Suprapubic skin (tissue), 4 donors: ENCODE data around the gene PLEK. TPM values are rescaled to one million over a fixed set of nuclear protein-coding genes. Genes with fewer than 3 reads are reported as not detected.

ENCODE experiments used
- DNase-seq, 2 donors: peaks; one replicate each; pipeline ENCODE4 v3.0.0-alpha.2; 2019; ENCODE audit warnings: low spot score in 2 of 2
- H3K27ac ChIP-seq: fragments of 200-600 bp; sonication (generic); one replicate; pipeline ENCODE4 v1.5.1; 2019
- H3K27me3 ChIP-seq: fragments of 200-600 bp; sonication (generic); one replicate; pipeline ENCODE4 v1.5.1; 2019
- H3K36me3 ChIP-seq: fragments of 200-600 bp; sonication (generic); one replicate; pipeline ENCODE4 v1.5.1; 2019
- H3K4me1 ChIP-seq: fragments of 200-600 bp; sonication (generic); one replicate; pipeline ENCODE4 v1.5.1; 2019
- H3K4me3 ChIP-seq: fragments of 200-600 bp; sonication (generic); one replicate; pipeline ENCODE4 v1.5.1; 2019; ENCODE audit warnings: mild to moderate bottlenecking
- H3K9me3 ChIP-seq: fragments of 200-600 bp; sonication (generic); one replicate; pipeline ENCODE4 v1.5.1; 2019
- CTCF ChIP-seq, 2 donors: fragments of 200-600 bp in 1 of 2; fragments of 450-650 bp in 1 of 2; sonication (generic) in 1 of 2; IDR thresholded peaks; one replicate each; pipeline ENCODE4 v1.5.1; 2016 to 2019; ENCODE audit warnings: antibody characterized with exemption in 2 of 2, mild to moderate bottlenecking in 1 of 2, moderate library complexity in 1 of 2
- EP300 ChIP-seq: sonication (generic); formaldehyde crosslinking; IDR thresholded peaks from one replicate; pipeline ENCODE4 v1.6.1; 2017; ENCODE audit warnings: antibody characterized with exemption
- POLR2A ChIP-seq, 2 donors: fragments of 450-650 bp; IDR thresholded peaks; one replicate each; pipeline ENCODE4 v1.6.1; 2017; ENCODE audit warnings: antibody characterized with exemption in 2 of 2, mild to moderate bottlenecking in 2 of 2, moderate library complexity in 2 of 2
- POLR2AphosphoS5 ChIP-seq, 3 donors: sonication (generic); formaldehyde crosslinking; IDR thresholded peaks; one replicate each; pipeline ENCODE4 v1.6.1; 2017; ENCODE audit warnings: antibody characterized with exemption in 3 of 3
- WGBS: methylation state at CpG from one replicate; pipeline ENCODE4 v1.1.5; 2018; 5-methylcytosine and 5-hydroxymethylcytosine counted together
- total RNA-seq, 4 donors: library from RNA; depleted of rRNA; stranded (reverse); fragments of >200 nt; gene quantifications; one replicate each; pipeline ENCODE4 v1.1.0, GENCODE V29; 2016

Gene PLEK
- total RNA-seq, 4 donors from 2014 or later = 1.1 to 2.6 (median 1.7) TPM

GRCh38 chr2:68333931-68334330 lies 31.2 kb upstream of the PLEK start:
- TF ChIP-seq POLR2A (IDR thresholded peaks at IDR 0.05) = no peak
- no peak for TF ChIP-seq EP300
- TF ChIP-seq CTCF (IDR thresholded peaks at IDR 0.05) = no peak
- TF ChIP-seq POLR2AphosphoS5 (IDR thresholded peaks at IDR 0.05) = no peak
- peaks cover 11% of the 10 kb centered on the region for H3K27me3 ChIP-seq
- no peaks in the 10 kb centered on the region for H3K36me3 ChIP-seq
- no peak for DNase-seq
- no peak overlapping the region for H3K27ac ChIP-seq
- H3K4me3 ChIP-seq = no peak overlapping the region
- H3K4me1 ChIP-seq = no peaks in the 10 kb centered on the region
- H3K9me3 ChIP-seq = no peaks in the 10 kb centered on the region
- WGBS = 76% methylated on average over 3 of the region's 3 CpGs

- H3K4me3 ChIP-seq = no peak overlapping the region
These were observed 28.9 kb upstream of the PLEK start for GRCh38 chr2:68336192-68336591.

GRCh38 chr2:68340226-68341061 lies 24.6 kb upstream of the PLEK start:
- 53% methylated on average over 5 of the region's 5 CpGs for WGBS
- H3K4me1 ChIP-seq = no peaks in the 10 kb centered on the region
- TF ChIP-seq POLR2AphosphoS5 (IDR thresholded peaks at IDR 0.05) = no peak
- no peak for TF ChIP-seq POLR2A (IDR thresholded peaks at IDR 0.05)
- TF ChIP-seq EP300 = no peak
- no peak for TF ChIP-seq CTCF (IDR thresholded peaks at IDR 0.05)
- H3K36me3 ChIP-seq = no peaks in the 10 kb centered on the region
- no peak for DNase-seq
- H3K4me3 ChIP-seq = no peak overlapping the region
- no peak overlapping the region for H3K27ac ChIP-seq
- H3K27me3 ChIP-seq = peaks cover 13% of the 10 kb centered on the region
- H3K9me3 ChIP-seq = no peaks in the 10 kb centered on the region

More at GRCh38 chr2:68336192-68336591, 28.9 kb upstream of the PLEK start:
- peaks cover 5% of the 10 kb centered on the region for H3K27me3 ChIP-seq
- TF ChIP-seq EP300 (no peak), POLR2A (IDR thresholded peaks at IDR 0.05) (no peak), CTCF (IDR thresholded peaks at IDR 0.05) (no peak), POLR2AphosphoS5 (IDR thresholded peaks at IDR 0.05) (no peak)
- H3K4me1 ChIP-seq = no peaks in the 10 kb centered on the region
- H3K27ac ChIP-seq = no peak overlapping the region
- no peaks in the 10 kb centered on the region for H3K36me3 ChIP-seq
- 46% methylated on average over 1 of the region's 1 CpG for WGBS
- H3K9me3 ChIP-seq = no peaks in the 10 kb centered on the region
- no peak for DNase-seq

GRCh38 chr2:68341062-68341329 lies 24.1 kb upstream of the PLEK start:
- 94% methylated on average over 3 of the region's 3 CpGs for WGBS
- DNase-seq = no peak
- Histone ChIP-seq H3K27me3 (peaks cover 17% of the 10 kb centered on the region), H3K4me3 (no peak overlapping the region), H3K4me1 (no peaks in the 10 kb centered on the region), H3K36me3 (no peaks in the 10 kb centered on the region), H3K27ac (no peak overlapping the region), H3K9me3 (no peaks in the 10 kb centered on the region)
- TF ChIP-seq POLR2A (IDR thresholded peaks at IDR 0.05) = no peak
- TF ChIP-seq EP300 = no peak
- TF ChIP-seq POLR2AphosphoS5 (IDR thresholded peaks at IDR 0.05) = no peak
- TF ChIP-seq CTCF (IDR thresholded peaks at IDR 0.05) = no peak

- H3K4me3 ChIP-seq = no peak overlapping the region
- WGBS = 83% methylated on average over 4 of the region's 4 CpGs
- H3K4me1 ChIP-seq = no peaks in the 10 kb centered on the region
These were observed 23.5 kb upstream of the PLEK start for GRCh38 chr2:68341583-68341982.

More at GRCh38 chr2:68341583-68341982, 23.5 kb upstream of the PLEK start:
- Histone ChIP-seq H3K9me3 (no peaks in the 10 kb centered on the region), H3K27ac (no peak overlapping the region), H3K27me3 (peaks cover 17% of the 10 kb centered on the region), H3K36me3 (no peaks in the 10 kb centered on the region)
- TF ChIP-seq EP300 = no peak
- no peak for TF ChIP-seq POLR2A (IDR thresholded peaks at IDR 0.05)
- TF ChIP-seq POLR2AphosphoS5 (IDR thresholded peaks at IDR 0.05) = no peak
- no peak for TF ChIP-seq CTCF (IDR thresholded peaks at IDR 0.05)
- DNase-seq = no peak
